ENCODE results near the gene ZNF385D. TPM values are rescaled to one million over a fixed set of nuclear protein-coding genes. Genes with fewer than 3 reads are reported as not detected.

ZNF385D gene
- total and polyA plus RNA-seq, 4 donors: 6.2 to 33.7 (median 29.5) TPM

GRCh38 chr3:21734746-21735145 lies 16.3 kb downstream of the ZNF385D start:
- no peak overlapping the region for H3K27ac ChIP-seq (ENCODE audit: low read depth, low read length)
- no peak overlapping the region for H3K4me3 ChIP-seq (ENCODE audit: low read depth, low read length)
- no peak for DNase-seq (ENCODE audit: low read depth in 4 of 6, low spot score in 6 of 6)
- H3K27me3 ChIP-seq (ENCODE audit: control insufficient read depth, insufficient read depth, low read length): no peaks in the 10 kb centered on the region
- H3K9me3 ChIP-seq (ENCODE audit: control insufficient read depth, insufficient read depth, low read length): peaks cover 4% of the 10 kb centered on the region
- H3K4me1 ChIP-seq (ENCODE audit: control insufficient read depth, insufficient read depth, low read length): no peaks in the 10 kb centered on the region
- H3K36me3 ChIP-seq (ENCODE audit: control insufficient read depth, insufficient read depth, low read length): no peaks in the 10 kb centered on the region
- no CpG with 5 or more reads among the region's 3 CpGs for WGBS (ENCODE audit: insufficient coverage)

- Histone ChIP-seq H3K27me3 (ENCODE audit: control insufficient read depth, insufficient read depth, low read length) (no peaks in the 10 kb centered on the region), H3K36me3 (ENCODE audit: control insufficient read depth, insufficient read depth, low read length) (no peaks in the 10 kb centered on the region), H3K4me3 (ENCODE audit: low read depth, low read length) (no peak overlapping the region), H3K27ac (ENCODE audit: low read depth, low read length) (no peak overlapping the region), H3K9me3 (ENCODE audit: control insufficient read depth, insufficient read depth, low read length) (peaks cover 4% of the 10 kb centered on the region), H3K4me1 (ENCODE audit: control insufficient read depth, insufficient read depth, low read length) (no peaks in the 10 kb centered on the region)
- no peak for DNase-seq (ENCODE audit: low read depth in 4 of 6, low spot score in 6 of 6)
- WGBS (ENCODE audit: insufficient coverage): 91% methylated on average over 5 of the region's 6 CpGs
These were observed 21.0 kb downstream of the ZNF385D start for GRCh38 chr3:21729888-21730459.

- no peak overlapping the region for H3K4me3 ChIP-seq (ENCODE audit: low read depth, low read length)
- DNase-seq (ENCODE audit: low read depth in 4 of 6, low spot score in 6 of 6): no peak
- no peaks in the 10 kb centered on the region for H3K36me3 ChIP-seq (ENCODE audit: control insufficient read depth, insufficient read depth, low read length)
- H3K27ac ChIP-seq (ENCODE audit: low read depth, low read length): no peak overlapping the region
- peaks cover 4% of the 10 kb centered on the region for H3K9me3 ChIP-seq (ENCODE audit: control insufficient read depth, insufficient read depth, low read length)
- WGBS (ENCODE audit: insufficient coverage): no CpG with 5 or more reads among the region's 1 CpG
- no peaks in the 10 kb centered on the region for H3K4me1 ChIP-seq (ENCODE audit: control insufficient read depth, insufficient read depth, low read length)
- H3K27me3 ChIP-seq (ENCODE audit: control insufficient read depth, insufficient read depth, low read length): no peaks in the 10 kb centered on the region
These were observed 21.7 kb downstream of the ZNF385D start for GRCh38 chr3:21729331-21729730.

GRCh38 chr3:21722768-21723167 lies 28.2 kb downstream of the ZNF385D start:
- H3K27ac ChIP-seq (ENCODE audit: low read depth, low read length): no peak overlapping the region
- no peak overlapping the region for H3K4me3 ChIP-seq (ENCODE audit: low read depth, low read length)
- no peaks in the 10 kb centered on the region for H3K4me1 ChIP-seq (ENCODE audit: control insufficient read depth, insufficient read depth, low read length)
- 88% methylated on average over 1 of the region's 3 CpGs for WGBS (ENCODE audit: insufficient coverage)
- H3K36me3 ChIP-seq (ENCODE audit: control insufficient read depth, insufficient read depth, low read length): no peaks in the 10 kb centered on the region
- DNase-seq (ENCODE audit: low read depth in 4 of 6, low spot score in 6 of 6): no peak
- H3K27me3 ChIP-seq (ENCODE audit: control insufficient read depth, insufficient read depth, low read length): no peaks in the 10 kb centered on the region
- no peaks in the 10 kb centered on the region for H3K9me3 ChIP-seq (ENCODE audit: control insufficient read depth, insufficient read depth, low read length)

GRCh38 chr3:21722301-21722700 lies 28.7 kb downstream of the ZNF385D start:
- H3K4me1 ChIP-seq (ENCODE audit: control insufficient read depth, insufficient read depth, low read length): no peaks in the 10 kb centered on the region
- WGBS (ENCODE audit: insufficient coverage): 100% methylated on average over 3 of the region's 4 CpGs
- H3K36me3 ChIP-seq (ENCODE audit: control insufficient read depth, insufficient read depth, low read length): no peaks in the 10 kb centered on the region
- no peak overlapping the region for H3K27ac ChIP-seq (ENCODE audit: low read depth, low read length)
- H3K27me3 ChIP-seq (ENCODE audit: control insufficient read depth, insufficient read depth, low read length): no peaks in the 10 kb centered on the region
- H3K4me3 ChIP-seq (ENCODE audit: low read depth, low read length): no peak overlapping the region
- no peak for DNase-seq (ENCODE audit: low read depth in 4 of 6, low spot score in 6 of 6)
- no peaks in the 10 kb centered on the region for H3K9me3 ChIP-seq (ENCODE audit: control insufficient read depth, insufficient read depth, low read length)

- 50% methylated on average over 1 of the region's 6 CpGs for WGBS (ENCODE audit: insufficient coverage)
- no peak overlapping the region for H3K4me3 ChIP-seq (ENCODE audit: low read depth, low read length)
- no peaks in the 10 kb centered on the region for H3K9me3 ChIP-seq (ENCODE audit: control insufficient read depth, insufficient read depth, low read length)
- peak in 2 of 6 donors; percentile 8 to 30 for DNase-seq (ENCODE audit: low read depth in 4 of 6, low spot score in 6 of 6)
- no peak overlapping the region for H3K27ac ChIP-seq (ENCODE audit: low read depth, low read length)
- H3K27me3 ChIP-seq (ENCODE audit: control insufficient read depth, insufficient read depth, low read length): no peaks in the 10 kb centered on the region
- no peaks in the 10 kb centered on the region for H3K36me3 ChIP-seq (ENCODE audit: control insufficient read depth, insufficient read depth, low read length)
- H3K4me1 ChIP-seq (ENCODE audit: control insufficient read depth, insufficient read depth, low read length): no peaks in the 10 kb centered on the region
These were observed 31.9 kb downstream of the ZNF385D start for GRCh38 chr3:21718943-21719591.

- Histone ChIP-seq H3K27me3 (ENCODE audit: control insufficient read depth, insufficient read depth, low read length) (no peaks in the 10 kb centered on the region), H3K4me1 (ENCODE audit: control insufficient read depth, insufficient read depth, low read length) (no peaks in the 10 kb centered on the region), H3K36me3 (ENCODE audit: control insufficient read depth, insufficient read depth, low read length) (no peaks in the 10 kb centered on the region), H3K9me3 (ENCODE audit: control insufficient read depth, insufficient read depth, low read length) (no peaks in the 10 kb centered on the region), H3K27ac (ENCODE audit: low read depth, low read length) (no peak overlapping the region), H3K4me3 (ENCODE audit: low read depth, low read length) (no peak overlapping the region)
- no CpG with 5 or more reads among the region's 3 CpGs for WGBS (ENCODE audit: insufficient coverage)
- no peak for DNase-seq (ENCODE audit: low read depth in 4 of 6, low spot score in 6 of 6)
These were observed 32.7 kb downstream of the ZNF385D start for GRCh38 chr3:21718161-21718765.

- H3K27me3 ChIP-seq (ENCODE audit: control insufficient read depth, insufficient read depth, low read length): no peaks in the 10 kb centered on the region
- DNase-seq (ENCODE audit: low read depth in 4 of 6, low spot score in 6 of 6): no peak
- 50% methylated on average over 2 of the region's 2 CpGs for WGBS (ENCODE audit: insufficient coverage)
- H3K27ac ChIP-seq (ENCODE audit: low read depth, low read length): no peak overlapping the region
- no peaks in the 10 kb centered on the region for H3K4me1 ChIP-seq (ENCODE audit: control insufficient read depth, insufficient read depth, low read length)
- no peak overlapping the region for H3K4me3 ChIP-seq (ENCODE audit: low read depth, low read length)
- no peaks in the 10 kb centered on the region for H3K36me3 ChIP-seq (ENCODE audit: control insufficient read depth, insufficient read depth, low read length)
- H3K9me3 ChIP-seq (ENCODE audit: control insufficient read depth, insufficient read depth, low read length): no peaks in the 10 kb centered on the region
These were observed 35.3 kb downstream of the ZNF385D start for GRCh38 chr3:21715662-21716061.

- Histone ChIP-seq H3K4me1 (ENCODE audit: control insufficient read depth, insufficient read depth, low read length) (no peaks in the 10 kb centered on the region), H3K36me3 (ENCODE audit: control insufficient read depth, insufficient read depth, low read length) (no peaks in the 10 kb centered on the region), H3K9me3 (ENCODE audit: control insufficient read depth, insufficient read depth, low read length) (no peaks in the 10 kb centered on the region), H3K27ac (ENCODE audit: low read depth, low read length) (no peak overlapping the region), H3K4me3 (ENCODE audit: low read depth, low read length) (no peak overlapping the region), H3K27me3 (ENCODE audit: control insufficient read depth, insufficient read depth, low read length) (no peaks in the 10 kb centered on the region)
- peak in 1 of 6 donors; percentile 18 for DNase-seq (ENCODE audit: low read depth in 4 of 6, low spot score in 6 of 6)
- WGBS (ENCODE audit: insufficient coverage): 75% methylated on average over 1 of the region's 3 CpGs
These were observed 45.2 kb downstream of the ZNF385D start for GRCh38 chr3:21705769-21706168.

- Histone ChIP-seq H3K4me3 (ENCODE audit: low read depth, low read length) (no peak overlapping the region), H3K9me3 (ENCODE audit: control insufficient read depth, insufficient read depth, low read length) (no peaks in the 10 kb centered on the region), H3K27me3 (ENCODE audit: control insufficient read depth, insufficient read depth, low read length) (no peaks in the 10 kb centered on the region), H3K4me1 (ENCODE audit: control insufficient read depth, insufficient read depth, low read length) (no peaks in the 10 kb centered on the region), H3K27ac (ENCODE audit: low read depth, low read length) (no peak overlapping the region), H3K36me3 (ENCODE audit: control insufficient read depth, insufficient read depth, low read length) (no peaks in the 10 kb centered on the region)
- DNase-seq (ENCODE audit: low read depth in 4 of 6, low spot score in 6 of 6): no peak
- WGBS (ENCODE audit: insufficient coverage): no CpG with 5 or more reads among the region's 1 CpG
These were observed 46.2 kb downstream of the ZNF385D start for GRCh38 chr3:21704796-21705195.
